IMR-90 (cell line): ENCODE results near the gene MNAT1. TPM values are rescaled to one million over a fixed set of nuclear protein-coding genes. Genes with fewer than 3 reads are reported as not detected.

ENCODE experiments used
- ATAC-seq: fragments of 200-7000 bp; cut with Tn5 transposase; 2 replicates; pipeline ENCODE4 v1.9.1; 2020; ENCODE audit warnings: low read depth, mild to moderate bottlenecking, moderate library complexity
- BruUV-seq: library from RNA; stranded (reverse); fragments of 400-500 nt; replicated peaks from 2 replicates; lab custom pipeline; 2021; lab: Mats Ljungman, UMichigan
- CTCF ChIA-PET: fragments of 300-600 bp; formaldehyde crosslinking; extraction: SDS; loops from one replicate; lab custom pipeline; 2021; ENCODE audit warnings: antibody characterized with exemption; lab: Yijun Ruan, JAX
- POLR2A ChIA-PET: fragments of 300-600 bp; sonication (Branson Sonifier 250); formaldehyde crosslinking; loops from one replicate; lab custom pipeline; 2022; ENCODE audit warnings: antibody characterized with exemption; ENCODE audit not compliant: unreplicated experiment; lab: Charles Lee
- DNase-seq: peaks from one replicate; pipeline ENCODE4 v3.0.0; 2013
- H2AFZ ChIP-seq: replicated peaks from 2 replicates; pipeline ENCODE3; 2013; ENCODE audit warnings: low read length, mild to moderate bottlenecking; ENCODE audit not compliant: poor library complexity
- H2AK5ac ChIP-seq: 2 replicates; pipeline ENCODE4 v1.6.1; 2013; ENCODE audit warnings: low read depth, low read length, inconsistent platforms
- H2AK9ac ChIP-seq: replicated peaks from 2 replicates; pipeline ENCODE3; 2013; ENCODE audit warnings: mild to moderate bottlenecking, low read depth, low read length, moderate library complexity; ENCODE audit not compliant: poor library complexity
- H2BK120ac ChIP-seq: 2 replicates; pipeline ENCODE4 v1.6.1; 2013; ENCODE audit warnings: low read depth, low read length, inconsistent platforms
- H2BK15ac ChIP-seq: 3 replicates; pipeline ENCODE4 v1.6.1; 2013; ENCODE audit warnings: low read depth, low read length, inconsistent platforms
- H2BK20ac ChIP-seq: 2 replicates; pipeline ENCODE4 v1.6.1; 2013; ENCODE audit warnings: low read depth, mild to moderate bottlenecking, inconsistent platforms, low read length, moderate library complexity
- H2BK5ac ChIP-seq: 2 replicates; pipeline ENCODE4 v1.6.1; 2013; ENCODE audit warnings: mild to moderate bottlenecking, low read depth, low read length, inconsistent platforms; ENCODE audit not compliant: poor library complexity, severe bottlenecking
- H3K14ac ChIP-seq: replicated peaks from 2 replicates; pipeline ENCODE4 v1.6.1; 2013; ENCODE audit warnings: low read depth, low read length, inconsistent platforms
- H3K18ac ChIP-seq: 2 replicates; pipeline ENCODE4 v1.6.1; 2013; ENCODE audit warnings: low read depth, low read length, control low read depth
- H3K23ac ChIP-seq: 2 replicates; pipeline ENCODE4 v1.6.1; 2013; ENCODE audit warnings: low read depth, low read length, inconsistent platforms
- H3K27ac ChIP-seq: 2 replicates; pipeline ENCODE4 v1.5.1; 2013; ENCODE audit warnings: mild to moderate bottlenecking, control low read depth, low read length; ENCODE audit not compliant: insufficient read depth
- H3K27me3 ChIP-seq: 2 replicates; pipeline ENCODE4 v1.6.1; 2013; ENCODE audit warnings: low read length; ENCODE audit not compliant: control insufficient read depth, insufficient read depth
- H3K36me3 ChIP-seq: 2 replicates; pipeline ENCODE4 v1.6.1; 2013; ENCODE audit warnings: low read length, mixed read lengths; ENCODE audit not compliant: control insufficient read depth, insufficient read depth
- H3K4ac ChIP-seq: 2 replicates; pipeline ENCODE4 v1.6.1; 2013; ENCODE audit warnings: low read depth, low read length, inconsistent platforms
- H3K4me1 ChIP-seq: 2 replicates; pipeline ENCODE4 v1.6.1; 2013; ENCODE audit warnings: low read length, mixed read lengths; ENCODE audit not compliant: control insufficient read depth, insufficient read depth
- H3K4me2 ChIP-seq: 2 replicates; pipeline ENCODE4 v1.6.1; 2013; ENCODE audit warnings: low read depth, mild to moderate bottlenecking, control low read depth, low read length, moderate library complexity
- H3K4me3 ChIP-seq: 2 replicates; pipeline ENCODE4 v1.5.1; 2013; ENCODE audit warnings: low read depth, mild to moderate bottlenecking, control low read depth, low read length, moderate library complexity; ENCODE audit not compliant: insufficient read depth
- H3K56ac ChIP-seq: 2 replicates; pipeline ENCODE4 v1.6.1; 2013; ENCODE audit warnings: low read length, inconsistent platforms; ENCODE audit not compliant: insufficient read depth; ENCODE audit errors: extremely low read depth
- H3K79me1 ChIP-seq, 2 experiments: 2 replicates each; pipeline ENCODE4 v1.6.1; 2013; ENCODE audit warnings: low read length in 2 of 2, inconsistent platforms in 1 of 2, low read depth in 1 of 2
- H3K9ac ChIP-seq: 2 replicates; pipeline ENCODE4 v1.6.1; 2013; ENCODE audit warnings: low read depth, low read length, control low read depth
- H3K9me1 ChIP-seq: 2 replicates; pipeline ENCODE4 v1.6.1; 2013; ENCODE audit warnings: low read length, inconsistent platforms; ENCODE audit not compliant: insufficient read depth
- H3K9me3 ChIP-seq: 2 replicates; pipeline ENCODE4 v1.6.1; 2013; ENCODE audit warnings: low read length; ENCODE audit not compliant: control insufficient read depth, insufficient read depth
- H4K20me1 ChIP-seq: 2 replicates; pipeline ENCODE4 v1.6.1; 2013; ENCODE audit warnings: low read length, inconsistent platforms; ENCODE audit not compliant: insufficient read depth
- H4K5ac ChIP-seq: 2 replicates; pipeline ENCODE4 v1.6.1; 2013; ENCODE audit warnings: mild to moderate bottlenecking, low read depth, low read length, control low read depth
- H4K8ac ChIP-seq, 2 experiments: 2 replicates each; pipeline ENCODE4 v1.6.1; 2013; ENCODE audit warnings: low read depth in 2 of 2, low read length in 2 of 2, control low read depth in 1 of 2, inconsistent platforms in 1 of 2
- H4K91ac ChIP-seq: 2 replicates; pipeline ENCODE4 v1.6.1; 2013; ENCODE audit warnings: low read depth, low read length, inconsistent platforms; ENCODE audit not compliant: insufficient read depth
- BHLHE40 ChIP-seq: fragments of 150-350 bp; IDR thresholded peaks from 2 replicates; pipeline ENCODE4 v1.6.1; 2016; ENCODE audit warnings: mild to moderate bottlenecking, low read depth, low read length
- MXI1 ChIP-seq: IDR thresholded peaks from 2 replicates; pipeline ENCODE4 v1.6.1; 2012; ENCODE audit warnings: low read depth, mild to moderate bottlenecking, low read length, moderate library complexity, borderline replicate concordance
- POLR2A ChIP-seq: IDR thresholded peaks from 2 replicates; pipeline ENCODE4 v1.6.1; 2012; ENCODE audit warnings: mild to moderate bottlenecking, low read depth, low read length
- RCOR1 ChIP-seq: IDR thresholded peaks from 2 replicates; pipeline ENCODE4 v1.6.1; 2012; ENCODE audit warnings: mild to moderate bottlenecking, low read length, improper control_type of control experiment; ENCODE audit not compliant: insufficient replicate concordance
- USF2 ChIP-seq: fragments of 150-350 bp; IDR thresholded peaks from 2 replicates; pipeline ENCODE4 v1.6.1; 2017; ENCODE audit warnings: mild to moderate bottlenecking, antibody characterized with exemption, low read length, low read depth
- dilution Hi-C: fragments of 300-500 bp; cut with HindIII; formaldehyde crosslinking; loops from one replicate; pipeline ENCODE4 v1.14.3; 2018; ENCODE audit warnings: low sequenced_read_pairs; ENCODE audit not compliant: unreplicated experiment
- in situ Hi-C: fragments of 300-500 bp; cut with MboI; formaldehyde crosslinking; loops from 3 replicates; pipeline ENCODE4 v1.14.3; 2019; ENCODE audit warnings: low sequenced_read_pairs, inconsistent platforms, mixed read lengths
- intact Hi-C: fragments of 100-400 bp; cut with micrococcal nuclease; formaldehyde crosslinking; loops from 2 replicates; pipeline ENCODE4 v1.10.0; 2022
- polyA plus RNA-seq, 3 experiments: library from polyadenylated mRNA; depleted of rRNA; stranded (reverse); fragments of >200 nt; gene quantifications; 2 replicates each; pipeline ENCODE4 v1.2.3, GENCODE V29; 2012; ENCODE audit warnings: low replicate concordance in 1 of 3
- total RNA-seq: library from RNA; depleted of rRNA; stranded (reverse); fragments of >200 nt; gene quantifications from 2 replicates; pipeline ENCODE4 v1.2.3, GENCODE V29; 2012
- TF ChIP-seq, protein P1 (sequence below): conservative IDR thresholded peaks from 2 replicates; pipeline ENCODE4 v1.5.1; 2012; ENCODE audit warnings: mild to moderate bottlenecking, low read depth, low read length, improper control_type of control experiment

The MNAT1 gene
- total and polyA plus RNA-seq, 2 of the 4 experiments (the other 2 are of a cell fraction), result 48.2 to 53.0 TPM

GRCh38 chr14:60958146-60958545 lies 223.6 kb downstream of the MNAT1 start:
- no peak overlapping the region for H2AFZ ChIP-seq
- H3K56ac ChIP-seq, result no peak overlapping the region
- no peak overlapping the region for H2BK5ac ChIP-seq
- no peak overlapping the region for H3K4ac ChIP-seq
- H3K9ac ChIP-seq, result no peak overlapping the region
- DNase-seq, result no peak
- no peak overlapping the region for H2BK20ac ChIP-seq
- H3K27me3 ChIP-seq, result no peaks in the 10 kb centered on the region
- H2AK9ac ChIP-seq, result no peak overlapping the region
- H3K4me1 ChIP-seq, result no peaks in the 10 kb centered on the region
- TF ChIP-seq BHLHE40 (no peak), USF2 (no peak), MXI1 (no peak), RCOR1 (no peak), POLR2A (no peak)
- TF ChIP-seq, protein P1, sequence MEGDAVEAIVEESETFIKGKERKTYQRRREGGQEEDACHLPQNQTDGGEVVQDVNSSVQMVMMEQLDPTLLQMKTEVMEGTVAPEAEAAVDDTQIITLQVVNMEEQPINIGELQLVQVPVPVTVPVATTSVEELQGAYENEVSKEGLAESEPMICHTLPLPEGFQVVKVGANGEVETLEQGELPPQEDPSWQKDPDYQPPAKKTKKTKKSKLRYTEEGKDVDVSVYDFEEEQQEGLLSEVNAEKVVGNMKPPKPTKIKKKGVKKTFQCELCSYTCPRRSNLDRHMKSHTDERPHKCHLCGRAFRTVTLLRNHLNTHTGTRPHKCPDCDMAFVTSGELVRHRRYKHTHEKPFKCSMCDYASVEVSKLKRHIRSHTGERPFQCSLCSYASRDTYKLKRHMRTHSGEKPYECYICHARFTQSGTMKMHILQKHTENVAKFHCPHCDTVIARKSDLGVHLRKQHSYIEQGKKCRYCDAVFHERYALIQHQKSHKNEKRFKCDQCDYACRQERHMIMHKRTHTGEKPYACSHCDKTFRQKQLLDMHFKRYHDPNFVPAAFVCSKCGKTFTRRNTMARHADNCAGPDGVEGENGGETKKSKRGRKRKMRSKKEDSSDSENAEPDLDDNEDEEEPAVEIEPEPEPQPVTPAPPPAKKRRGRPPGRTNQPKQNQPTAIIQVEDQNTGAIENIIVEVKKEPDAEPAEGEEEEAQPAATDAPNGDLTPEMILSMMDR, result no peak
- POLR2A ChIA-PET, result no interaction called here
- no peak overlapping the region for H3K18ac ChIP-seq
- H2BK15ac ChIP-seq, result no peak overlapping the region
- no peak overlapping the region for H4K91ac ChIP-seq
- H3K36me3 ChIP-seq, result no peaks in the 10 kb centered on the region
- H3K9me3 ChIP-seq, result peaks cover 20% of the 10 kb centered on the region
- CTCF ChIA-PET, result no interaction called here
- BruUV-seq, result no TSS peak
- no peak overlapping the region for H2AK5ac ChIP-seq
- no peak overlapping the region for H3K4me2 ChIP-seq
- no peak overlapping the region for H3K27ac ChIP-seq
- H4K8ac ChIP-seq, result no peak overlapping the region
- in situ Hi-C loops (no loop called here), intact Hi-C loops (no loop called here), dilution Hi-C loops (no loop called here)
- H3K14ac ChIP-seq, result no peak overlapping the region
- H3K23ac ChIP-seq, result no peak overlapping the region
- ATAC-seq, result no peak
- H3K9me1 ChIP-seq, result no peaks in the 10 kb centered on the region
- H2BK120ac ChIP-seq, result no peak overlapping the region
- no peaks in the 10 kb centered on the region for H4K20me1 ChIP-seq
- H3K4me3 ChIP-seq, result no peak overlapping the region
- H4K5ac ChIP-seq, result no peak overlapping the region
- H3K79me1 ChIP-seq, result peaks cover 13 to 28% of the 10 kb centered on the region in 2 experiments
